Caco-2 (cell line): ENCODE data around the gene WWOX. TPM values are rescaled to one million over a fixed set of nuclear protein-coding genes. Genes with fewer than 3 reads are reported as not detected.

ENCODE experiments used
- BruUV-seq: library from RNA; stranded (reverse); fragments of 400-500 nt; replicated peaks from 2 replicates; lab custom pipeline; 2021; lab: Mats Ljungman, UMichigan
- CTCF ChIA-PET: fragments of 300-600 bp; sonication (Branson Sonifier 250); formaldehyde crosslinking; loops from one replicate; lab custom pipeline; 2022; ENCODE audit warnings: antibody characterized with exemption; lab: Charles Lee
- POLR2A ChIA-PET: fragments of 300-600 bp; sonication (Branson Sonifier 250); formaldehyde crosslinking; loops from one replicate; lab custom pipeline; 2022; ENCODE audit warnings: antibody characterized with exemption; lab: Charles Lee
- DNase-seq, 2 experiments: peaks; one replicate each; pipeline versions ENCODE4 v3.0.0 to v3.0.0-alpha.2; 2020 to 2022
- H3K27me3 ChIP-seq: replicated peaks from 2 replicates; pipeline ENCODE4 v1.6.0; 2011; ENCODE audit warnings: low read length; ENCODE audit not compliant: control insufficient read depth, insufficient read depth
- H3K36me3 ChIP-seq: 2 replicates; pipeline ENCODE4 v1.5.1; 2011; ENCODE audit warnings: low read length; ENCODE audit not compliant: control insufficient read depth, insufficient read depth
- H3K4me1 ChIP-seq: fragments of 250-450 bp; sonication (Bioruptor Pico); 2 replicates; pipeline ENCODE4 v1.5.1; 2020; ENCODE audit warnings: mild to moderate bottlenecking
- H3K4me3 ChIP-seq: 2 replicates; pipeline ENCODE4 v1.5.1; 2011; ENCODE audit warnings: low read depth, mild to moderate bottlenecking, control low read depth, low read length
- H3K9me3 ChIP-seq: fragments of 250-450 bp; sonication (Bioruptor Pico); 2 replicates; pipeline ENCODE4 v1.5.1; 2020; ENCODE audit warnings: mild to moderate bottlenecking, moderate library complexity
- H3K27ac Mint-ChIP-seq: one replicate; pipeline ENCODE4 v1.8.0; 2022; ENCODE audit warnings: mixed read lengths; ENCODE audit not compliant: unreplicated experiment
- H3K27me3 Mint-ChIP-seq: one replicate; pipeline ENCODE4 v1.8.0; 2022; ENCODE audit warnings: mixed read lengths; ENCODE audit not compliant: insufficient read depth, unreplicated experiment
- H3K36me3 Mint-ChIP-seq: one replicate; pipeline ENCODE4 v1.8.0; 2022; ENCODE audit warnings: mild to moderate bottlenecking, mixed read lengths; ENCODE audit not compliant: insufficient read depth, unreplicated experiment
- H3K4me1 Mint-ChIP-seq: one replicate; pipeline ENCODE4 v1.8.0; 2022; ENCODE audit warnings: low read depth, mixed read lengths; ENCODE audit not compliant: unreplicated experiment
- H3K4me3 Mint-ChIP-seq: one replicate; pipeline ENCODE4 v1.8.0; 2022; ENCODE audit warnings: mild to moderate bottlenecking, moderate library complexity, mixed read lengths; ENCODE audit not compliant: unreplicated experiment
- H3K9me3 Mint-ChIP-seq: one replicate; pipeline ENCODE4 v1.8.0; 2022; ENCODE audit warnings: mixed read lengths; ENCODE audit not compliant: unreplicated experiment
- intact Hi-C: fragments of 100-400 bp; cut with micrococcal nuclease; formaldehyde crosslinking; loops from one replicate; pipeline ENCODE4 v1.10.0; 2022; ENCODE audit not compliant: unreplicated experiment
- total RNA-seq: library from RNA; stranded (reverse); gene quantifications from 2 replicates; pipeline ENCODE4 v1.2.3, GENCODE V29; 2022
- TF ChIP-seq, protein P1 (sequence below), 2 experiments: fragments of 200-600 bp in 1 of 2; IDR thresholded peaks; 1 replicate in 1 of 2; 2 replicates in 1 of 2; pipeline versions ENCODE4 v1.5.1 to v1.8.0; 2011 to 2022; ENCODE audit warnings: antibody characterized with exemption in 1 of 2, control low read depth in 1 of 2, inconsistent platforms in 1 of 2, low read depth in 1 of 2, low read length in 1 of 2, mild to moderate bottlenecking in 1 of 2, moderate library complexity in 1 of 2; ENCODE audit not compliant: insufficient read depth in 1 of 2, severe bottlenecking in 1 of 2, unreplicated experiment in 1 of 2

WWOX gene
- total RNA-seq, 1 experiment from 2014 or later = 45.0 TPM

DNA sequence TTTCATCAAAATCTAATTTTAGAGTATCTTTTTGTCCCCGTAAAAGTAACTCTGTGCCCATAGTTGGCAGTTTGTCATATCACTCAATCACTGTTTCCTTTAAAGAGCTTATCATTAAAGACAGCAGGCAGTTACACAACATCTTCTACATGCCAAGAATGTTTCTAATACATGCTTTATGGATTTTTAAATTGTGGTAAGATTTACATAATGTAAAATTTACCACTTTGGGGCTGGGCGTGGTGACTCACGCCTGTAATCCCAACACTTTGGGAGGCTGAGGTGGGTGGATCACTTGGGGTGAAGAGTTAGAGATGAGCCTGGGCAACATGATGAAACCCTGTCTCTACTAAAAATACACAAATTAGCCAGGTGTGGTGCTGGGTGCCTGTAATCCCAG is 687.2 kb downstream of the WWOX start:
- Mint-ChIP-seq H3K27ac (no peak overlapping the region), H3K4me3 (no peak overlapping the region), H3K9me3 (no peaks in the 10 kb centered on the region), H3K4me1 (no peaks in the 10 kb centered on the region), H3K27me3 (no peaks in the 10 kb centered on the region), H3K36me3 (no peaks in the 10 kb centered on the region)
- H3K36me3 ChIP-seq = no peaks in the 10 kb centered on the region
- peaks cover 7% of the 10 kb centered on the region for H3K4me1 ChIP-seq
- intact Hi-C loops = no loop called here
- DNase-seq = no peak
- no TSS peak for BruUV-seq
- POLR2A ChIA-PET = no interaction called here
- H3K27me3 ChIP-seq = no peaks in the 10 kb centered on the region
- TF ChIP-seq, protein P1, sequence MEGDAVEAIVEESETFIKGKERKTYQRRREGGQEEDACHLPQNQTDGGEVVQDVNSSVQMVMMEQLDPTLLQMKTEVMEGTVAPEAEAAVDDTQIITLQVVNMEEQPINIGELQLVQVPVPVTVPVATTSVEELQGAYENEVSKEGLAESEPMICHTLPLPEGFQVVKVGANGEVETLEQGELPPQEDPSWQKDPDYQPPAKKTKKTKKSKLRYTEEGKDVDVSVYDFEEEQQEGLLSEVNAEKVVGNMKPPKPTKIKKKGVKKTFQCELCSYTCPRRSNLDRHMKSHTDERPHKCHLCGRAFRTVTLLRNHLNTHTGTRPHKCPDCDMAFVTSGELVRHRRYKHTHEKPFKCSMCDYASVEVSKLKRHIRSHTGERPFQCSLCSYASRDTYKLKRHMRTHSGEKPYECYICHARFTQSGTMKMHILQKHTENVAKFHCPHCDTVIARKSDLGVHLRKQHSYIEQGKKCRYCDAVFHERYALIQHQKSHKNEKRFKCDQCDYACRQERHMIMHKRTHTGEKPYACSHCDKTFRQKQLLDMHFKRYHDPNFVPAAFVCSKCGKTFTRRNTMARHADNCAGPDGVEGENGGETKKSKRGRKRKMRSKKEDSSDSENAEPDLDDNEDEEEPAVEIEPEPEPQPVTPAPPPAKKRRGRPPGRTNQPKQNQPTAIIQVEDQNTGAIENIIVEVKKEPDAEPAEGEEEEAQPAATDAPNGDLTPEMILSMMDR (IDR thresholded peaks at IDR 0.05; ENCODE audit: insufficient read depth in 1 of 2, low read depth in 1 of 2, low read length in 1 of 2, severe bottlenecking in 1 of 2, unreplicated experiment in 1 of 2) = no peak
- no peaks in the 10 kb centered on the region for H3K9me3 ChIP-seq
- H3K4me3 ChIP-seq = no peak overlapping the region
- CTCF ChIA-PET = no interaction called here

DNA sequence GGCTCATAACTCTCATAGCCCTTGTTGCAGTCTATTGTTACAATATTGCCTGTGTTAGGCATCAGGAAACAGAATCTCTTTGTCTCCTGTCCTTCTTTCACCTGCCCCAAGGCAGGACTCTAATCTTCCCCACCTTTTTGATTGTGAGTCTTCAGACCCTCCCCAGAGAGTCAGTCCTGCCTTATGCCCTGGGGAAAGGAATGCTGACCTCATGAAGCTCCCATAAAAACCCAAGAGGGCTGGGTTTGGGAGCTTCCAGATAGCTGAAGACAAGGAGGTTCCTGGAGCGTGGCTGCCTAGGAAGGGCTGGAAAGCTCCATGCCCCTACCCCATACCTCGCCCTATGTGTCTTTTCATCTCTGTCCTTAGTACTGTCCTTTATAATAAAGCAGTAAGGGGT is 688.8 kb downstream of the WWOX start:
- DNase-seq = peak in 1 of 2 experiments; percentile 22
- no peak overlapping the region for H3K4me3 ChIP-seq
- H3K4me3 Mint-ChIP-seq = no peak overlapping the region
- intact Hi-C loops = no loop called here
- ChIA-PET CTCF (no interaction called here), POLR2A (no interaction called here)
- H3K9me3 Mint-ChIP-seq = no peaks in the 10 kb centered on the region
- H3K36me3 ChIP-seq = no peaks in the 10 kb centered on the region
- H3K27me3 Mint-ChIP-seq = no peaks in the 10 kb centered on the region
- H3K4me1 Mint-ChIP-seq = peaks cover 9% of the 10 kb centered on the region
- no peaks in the 10 kb centered on the region for H3K27me3 ChIP-seq
- H3K9me3 ChIP-seq = no peaks in the 10 kb centered on the region
- no peak overlapping the region for H3K27ac Mint-ChIP-seq
- H3K4me1 ChIP-seq = peaks cover 8% of the 10 kb centered on the region
- TF ChIP-seq, protein P1 (IDR thresholded peaks at IDR 0.05; ENCODE audit: insufficient read depth in 1 of 2, low read depth in 1 of 2, low read length in 1 of 2, severe bottlenecking in 1 of 2, unreplicated experiment in 1 of 2) = no peak
- no TSS peak for BruUV-seq
- H3K36me3 Mint-ChIP-seq = no peaks in the 10 kb centered on the region

DNA sequence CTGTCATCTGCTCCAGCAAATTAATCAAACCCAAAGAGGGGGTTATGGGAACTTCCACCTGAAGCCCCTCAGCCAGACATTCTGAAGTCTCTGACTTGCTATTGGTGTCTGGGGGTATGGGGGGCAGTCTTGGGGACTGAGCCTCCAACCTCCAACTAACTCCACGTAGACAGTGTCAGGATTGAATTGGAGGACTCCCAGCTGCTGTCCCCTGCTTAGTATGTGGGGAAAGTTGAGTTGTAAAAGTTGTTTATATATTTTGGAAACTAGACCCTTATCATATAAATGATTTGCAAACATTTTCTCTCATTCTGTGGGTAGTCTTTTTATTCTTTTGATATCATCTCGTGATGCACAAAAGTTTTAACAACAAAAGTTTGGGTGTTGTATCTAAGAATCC is 689.2 kb downstream of the WWOX start:
- TF ChIP-seq, protein P1 (IDR thresholded peaks at IDR 0.05; ENCODE audit: insufficient read depth in 1 of 2, low read depth in 1 of 2, low read length in 1 of 2, severe bottlenecking in 1 of 2, unreplicated experiment in 1 of 2) = no peak
- Mint-ChIP-seq H3K4me3 (no peak overlapping the region), H3K4me1 (peaks cover 10% of the 10 kb centered on the region), H3K27ac (no peak overlapping the region), H3K36me3 (no peaks in the 10 kb centered on the region), H3K27me3 (no peaks in the 10 kb centered on the region), H3K9me3 (no peaks in the 10 kb centered on the region)
- Histone ChIP-seq H3K9me3 (no peaks in the 10 kb centered on the region), H3K27me3 (no peaks in the 10 kb centered on the region), H3K4me3 (no peak overlapping the region), H3K4me1 (peaks cover 11% of the 10 kb centered on the region), H3K36me3 (no peaks in the 10 kb centered on the region)
- CTCF ChIA-PET = no interaction called here
- DNase-seq = no peak
- intact Hi-C loops = no loop called here
- no TSS peak for BruUV-seq
- POLR2A ChIA-PET = no interaction called here
